ENCODE results near the gene RSRC1. TPM values are rescaled to one million over a fixed set of nuclear protein-coding genes. Genes with fewer than 3 reads are reported as not detected.

RSRC1 gene
- total RNA-seq, 4 donors from 2014 or later: 27.7 to 36.7 (median 31.9) TPM

DNA sequence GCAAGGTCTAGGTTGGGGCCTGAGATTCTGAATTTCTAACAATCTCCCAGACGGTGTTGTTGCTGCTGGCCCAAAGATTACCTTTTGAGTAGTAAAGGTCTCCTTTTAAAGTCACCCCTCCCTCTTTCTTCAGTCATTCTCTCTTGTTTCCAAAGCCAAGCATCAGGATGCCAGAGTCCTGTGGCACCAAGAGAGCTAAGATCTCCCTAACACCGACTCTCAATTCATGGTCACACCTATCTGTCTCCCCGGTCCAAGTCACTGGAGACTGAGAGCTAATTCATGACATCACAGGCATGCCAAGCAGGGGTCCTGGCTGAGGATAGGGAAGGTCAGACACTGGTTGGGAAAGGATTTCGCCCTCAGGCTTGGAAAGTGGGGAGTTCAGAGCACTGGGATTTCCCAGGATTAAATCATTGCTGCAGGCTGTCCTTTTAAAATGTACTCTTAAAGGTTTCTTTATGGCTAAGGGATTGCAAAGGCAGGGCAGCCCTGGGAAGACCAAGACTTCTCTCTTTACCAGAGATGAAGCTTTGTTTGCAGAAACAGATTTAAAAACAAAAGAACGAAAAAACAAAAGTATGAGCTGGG lies 11.0 kb upstream of the RSRC1 start:
- intact Hi-C loops (cut with DNase I; ENCODE audit: low total_unique reads): no loop called here

GRCh38 chr3:158100681-158101080 lies 9.2 kb upstream of the RSRC1 start:
- no peaks in the 10 kb centered on the region for H3K36me3 ChIP-seq
- H3K4me3 ChIP-seq: no peak overlapping the region
- in situ Hi-C loops (cut with MboI; ENCODE audit: low sequenced_read_pairs in 4 of 4): loop anchor here in 1 of 4 donors (25.0 kb wide), 1 partner anchor 537 kb away; the partner anchor contains the start of gene GFM1
- H3K4me1 ChIP-seq: peaks cover 9 to 26% of the 10 kb centered on the region in 2 donors
- no peak for ATAC-seq
- TF ChIP-seq CTCF (IDR thresholded peaks at IDR 0.05 in 4 of 5, conservative IDR thresholded peaks at IDR 0.05 in 1 of 5) (no peak), POLR2A (IDR thresholded peaks at IDR 0.05) (no peak)
- no peaks in the 10 kb centered on the region for H3K9me3 ChIP-seq
- DNase-seq: no peak
- intact Hi-C loops (cut with DNase I; ENCODE audit: low total_unique reads): loop anchor here (10.0 kb wide), 2 partner anchors 334 to 926 kb away; no protein-coding TSS in a partner anchor
- peaks cover 93 to 99% (median 94%) of the 10 kb centered on the region in 3 donors for H3K27me3 ChIP-seq
- no peak overlapping the region for H3K27ac ChIP-seq

More for the DNA sequence above, 11.0 kb upstream of the RSRC1 start:
- Histone ChIP-seq H3K4me3 (no peak overlapping the region), H3K36me3 (no peaks in the 10 kb centered on the region), H3K4me1 (peaks cover 9 to 19% of the 10 kb centered on the region in 2 donors), H3K27ac (no peak overlapping the region), H3K9me3 (no peaks in the 10 kb centered on the region), H3K27me3 (peaks cover 93 to 100% (median 98%) of the 10 kb centered on the region in 3 donors)
- in situ Hi-C loops (cut with MboI; ENCODE audit: low sequenced_read_pairs in 4 of 4): no loop called here
- DNase-seq (no peak), ATAC-seq (no peak)
- TF ChIP-seq POLR2A (IDR thresholded peaks at IDR 0.05) (no peak), CTCF (IDR thresholded peaks at IDR 0.05 in 4 of 5, conservative IDR thresholded peaks at IDR 0.05 in 1 of 5) (no peak)

- no peak for DNase-seq
- no peaks in the 10 kb centered on the region for H3K36me3 ChIP-seq
- H3K4me1 ChIP-seq: peaks cover 9 to 33% of the 10 kb centered on the region in 2 donors
- H3K9me3 ChIP-seq: no peaks in the 10 kb centered on the region
- H3K4me3 ChIP-seq: no peak overlapping the region
- no peak for ATAC-seq
- intact Hi-C loops (cut with DNase I; ENCODE audit: low total_unique reads): loop anchor here (10.0 kb wide), 2 partner anchors 333 to 927 kb away; no protein-coding TSS in a partner anchor
- in situ Hi-C loops (cut with MboI; ENCODE audit: low sequenced_read_pairs in 4 of 4): loop anchor here in 1 of 4 donors (25.0 kb wide), 1 partner anchor 536 kb away; the partner anchor contains the start of gene GFM1
- no peak overlapping the region for H3K27ac ChIP-seq
- TF ChIP-seq POLR2A (IDR thresholded peaks at IDR 0.05): no peak
- TF ChIP-seq CTCF (IDR thresholded peaks at IDR 0.05 in 4 of 5, conservative IDR thresholded peaks at IDR 0.05 in 1 of 5): no peak
- H3K27me3 ChIP-seq: peaks cover 93 to 98% (median 94%) of the 10 kb centered on the region in 3 donors
Measured at GRCh38 chr3:158101335-158102241, 8.3 kb upstream of the RSRC1 start.

- intact Hi-C loops (cut with DNase I; ENCODE audit: low total_unique reads): loop anchor here (10.0 kb wide), 2 partner anchors 332 to 928 kb away; no protein-coding TSS in a partner anchor
- ATAC-seq (no peak), DNase-seq (no peak)
- H3K27me3 ChIP-seq: peaks cover 94 to 98% (median 96%) of the 10 kb centered on the region in 3 donors
- no peaks in the 10 kb centered on the region for H3K36me3 ChIP-seq
- in situ Hi-C loops (cut with MboI; ENCODE audit: low sequenced_read_pairs in 4 of 4): loop anchor here in 1 of 4 donors (25.0 kb wide), 1 partner anchor 535 kb away; the partner anchor contains the start of gene GFM1
- H3K4me3 ChIP-seq: peak overlapping the region in 2 of 4 donors; percentile 39 to 41
- H3K9me3 ChIP-seq: no peaks in the 10 kb centered on the region
- H3K4me1 ChIP-seq: peaks cover 9 to 41% of the 10 kb centered on the region in 2 donors
- TF ChIP-seq POLR2A (IDR thresholded peaks at IDR 0.05): no peak
- no peak for TF ChIP-seq CTCF (IDR thresholded peaks at IDR 0.05 in 4 of 5, conservative IDR thresholded peaks at IDR 0.05 in 1 of 5)
- no peak overlapping the region for H3K27ac ChIP-seq
Measured at GRCh38 chr3:158102242-158103080, 7.4 kb upstream of the RSRC1 start.

Data from gastrocnemius medialis (tissue), 4 donors.